HG03469 (cell line): Measurements from ENCODE around the gene LAIR2.
A peak's percentile ranks its signal among the peaks of the same experiment; 100 is the strongest.

Experiments used
- ATAC-seq: cut with Tn5 transposase; IDR thresholded peaks from one replicate; pipeline ENCODE4 v1.9.1; 2021; ENCODE audit warnings: mild to moderate bottlenecking, moderate library complexity, moderate number of reproducible peaks; ENCODE audit not compliant: unreplicated experiment

The LAIR2 gene

GRCh38 chr19:54530866-54531265, 28.2 kb downstream of the LAIR2 start:
- no peak for ATAC-seq

DNA sequence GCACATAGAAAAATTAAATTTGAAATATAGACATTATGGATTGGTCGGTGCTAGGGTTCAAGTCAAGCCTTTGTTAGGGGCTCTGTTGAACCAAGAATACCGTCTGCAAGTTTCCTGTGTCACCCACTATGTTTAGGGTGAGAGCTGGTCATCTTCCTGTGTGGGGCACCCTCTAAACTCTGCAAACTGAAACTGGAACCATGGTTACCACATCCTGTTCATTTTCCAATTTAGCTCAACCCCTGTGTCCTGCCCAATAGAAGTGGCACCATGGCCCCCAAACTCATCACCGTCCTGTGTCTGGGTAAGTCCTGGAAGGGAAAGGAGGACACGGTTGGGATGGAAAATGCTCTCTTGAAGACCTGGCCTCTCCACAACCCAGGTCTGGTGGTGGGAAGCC, 29.9 kb downstream of the LAIR2 start:
- peak; percentile 36 for ATAC-seq

DNA sequence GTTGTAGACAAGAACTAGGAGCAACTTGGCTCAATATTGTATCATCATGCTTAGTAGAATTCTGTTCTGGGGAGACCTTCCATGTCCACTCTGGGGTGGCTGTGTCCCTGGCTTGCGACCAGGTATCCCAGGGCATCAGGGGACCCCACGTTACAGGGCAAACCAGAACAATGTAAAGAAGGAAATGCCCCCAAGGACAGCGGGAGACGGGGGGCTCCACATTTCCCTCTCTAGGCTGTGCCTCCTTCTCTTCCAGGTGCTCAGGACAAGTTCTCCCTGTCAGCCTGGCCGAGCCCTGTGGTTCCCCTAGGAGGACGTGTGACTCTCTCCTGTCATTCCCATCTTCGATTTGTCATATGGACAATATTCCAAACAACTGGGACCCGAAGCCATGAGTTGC, 30.8 kb downstream of the LAIR2 start:
- no peak for ATAC-seq

DNA sequence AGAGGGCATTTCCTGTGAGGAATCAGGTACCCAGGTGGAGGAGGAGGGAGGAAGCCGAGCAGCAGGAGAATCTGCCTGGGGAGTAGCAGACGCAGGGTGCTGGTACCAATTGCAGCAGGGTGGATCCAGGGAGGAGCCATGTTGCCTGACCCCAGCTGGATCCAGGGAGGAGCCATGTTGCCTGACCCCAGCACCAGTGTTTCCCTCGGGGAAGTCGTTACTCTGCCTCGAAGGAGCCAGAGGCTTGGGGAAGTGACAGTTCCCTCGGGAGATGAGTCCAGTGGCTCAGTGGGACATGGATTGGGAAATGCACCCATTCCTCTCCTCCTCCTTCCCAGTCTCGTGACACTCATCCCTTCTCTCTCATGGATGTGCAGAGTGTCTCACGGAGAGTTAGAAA, 31.5 kb downstream of the LAIR2 start:
- no peak for ATAC-seq

GRCh38 chr19:54535601-54536000, 33.0 kb downstream of the LAIR2 start:
- ATAC-seq, result no peak

GRCh38 chr19:54536956-54537355, 34.3 kb downstream of the LAIR2 start:
- ATAC-seq, result no peak

- no peak for ATAC-seq
Observed at GRCh38 chr19:54541712-54542111, 39.1 kb downstream of the LAIR2 start.

- no peak for ATAC-seq
Observed at GRCh38 chr19:54548806-54549205, 46.2 kb downstream of the LAIR2 start.

GRCh38 chr19:54549224-54549623, 46.6 kb downstream of the LAIR2 start:
- ATAC-seq, result no peak

GRCh38 chr19:54551293-54551692, 48.7 kb downstream of the LAIR2 start:
- no peak for ATAC-seq

- ATAC-seq, result no peak
Observed at GRCh38 chr19:54551950-54552912, 49.6 kb downstream of the LAIR2 start.

DNA sequence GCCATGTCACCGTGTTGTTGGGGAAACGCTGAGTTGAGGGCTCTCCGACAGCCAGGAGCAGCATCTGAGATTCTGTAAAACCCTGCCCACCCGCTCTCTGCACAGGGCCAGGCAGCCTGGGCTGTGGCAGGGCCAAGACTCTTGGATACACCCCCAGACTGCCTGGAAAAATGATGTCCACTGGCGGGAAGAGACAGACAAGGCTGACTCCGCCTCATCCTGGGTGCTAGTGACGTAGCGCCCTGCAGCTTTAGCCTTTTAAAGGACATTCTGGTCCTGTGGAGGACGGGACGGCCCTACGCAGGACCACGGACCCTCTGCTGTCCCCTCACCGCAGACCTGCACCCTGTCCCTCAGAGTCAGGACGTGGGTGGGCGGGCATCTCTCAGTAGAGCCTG, 50.3 kb downstream of the LAIR2 start:
- ATAC-seq, result no peak

DNA sequence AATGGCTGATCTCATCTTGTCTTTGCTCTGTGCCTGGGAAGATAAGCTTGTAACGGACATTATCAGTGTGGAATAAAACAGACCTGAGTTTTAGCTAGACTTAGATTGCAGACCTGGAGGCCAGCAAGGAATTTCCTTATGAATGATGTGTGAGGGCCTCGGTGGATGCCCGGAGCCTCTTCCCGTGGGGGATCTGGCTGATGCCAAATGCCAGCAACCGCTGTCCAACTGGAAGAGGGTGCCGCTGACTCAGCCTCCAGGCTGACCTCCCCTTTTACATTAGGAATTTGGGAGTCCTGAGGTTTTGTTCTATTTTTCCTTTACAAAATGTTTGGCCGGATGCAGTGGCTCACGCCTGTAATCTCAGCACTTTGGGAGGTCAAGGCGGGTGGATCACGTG, 51.4 kb downstream of the LAIR2 start:
- ATAC-seq, result no peak

- ATAC-seq, result no peak
Observed at GRCh38 chr19:54554896-54555295, 52.3 kb downstream of the LAIR2 start.

- no peak for ATAC-seq
Observed at GRCh38 chr19:54556194-54556593, 53.6 kb downstream of the LAIR2 start.

GRCh38 chr19:54558339-54558738, 55.7 kb downstream of the LAIR2 start:
- no peak for ATAC-seq
